Neural cell (in vitro differentiated cells): ENCODE results near the gene ADRA2B. TPM values are rescaled to one million over a fixed set of nuclear protein-coding genes. Genes with fewer than 3 reads are reported as not detected.

ENCODE experiments used
- H2AFZ ChIP-seq: fragments of 200-600, 300-800 bp; sonication (generic), shearing (Covaris generic); 2 replicates; pipeline ENCODE4 v1.6.0; 2014; ENCODE audit warnings: low read depth, mild to moderate bottlenecking, antibody characterized with exemption, low read length, moderate library complexity
- H3F3A ChIP-seq: fragments of 200-600 bp; shearing (Covaris generic); 2 replicates; pipeline ENCODE4 v1.6.1; 2016; ENCODE audit warnings: mild to moderate bottlenecking, moderate library complexity, mixed read lengths, antibody characterized with exemption, low read length; ENCODE audit not compliant: insufficient read depth, poor library complexity, severe bottlenecking
- H3K27ac ChIP-seq: fragments of 200-600, 300-800 bp; sonication (generic), shearing (Covaris generic); 2 replicates; pipeline ENCODE4 v1.5.1; 2014; ENCODE audit warnings: mild to moderate bottlenecking, low read length, moderate library complexity
- H3K27me3 ChIP-seq: fragments of 300-800, 200-600 bp; sonication (generic), shearing (Covaris generic); 2 replicates; pipeline ENCODE4 v1.6.0; 2014; ENCODE audit warnings: mild to moderate bottlenecking, low read depth, low read length, moderate library complexity; ENCODE audit not compliant: insufficient read depth
- H3K36me3 ChIP-seq: fragments of 300-800, 200-600 bp; sonication (generic), shearing (Covaris generic); 2 replicates; pipeline ENCODE4 v1.5.1; 2014; ENCODE audit warnings: mild to moderate bottlenecking, antibody characterized with exemption, low read length, moderate library complexity; ENCODE audit not compliant: insufficient read depth
- H3K4me2 ChIP-seq: fragments of 300-800, 200-600 bp; sonication (generic), shearing (Covaris generic); 2 replicates; pipeline ENCODE4 v1.6.0; 2014; ENCODE audit warnings: mild to moderate bottlenecking, low read length
- H3K4me3 ChIP-seq: fragments of 300-800, 200-600 bp; sonication (generic), shearing (Covaris generic); 2 replicates; pipeline ENCODE4 v1.5.1; 2014; ENCODE audit warnings: mild to moderate bottlenecking, low read length, moderate library complexity
- H3K79me2 ChIP-seq: fragments of 200-600 bp; shearing (Covaris generic); replicated peaks from 2 replicates; pipeline ENCODE4 v1.6.0; 2014; ENCODE audit warnings: mild to moderate bottlenecking, low read length, moderate library complexity; ENCODE audit not compliant: insufficient read depth
- H3K9ac ChIP-seq: fragments of 300-800, 200-600 bp; sonication (generic), shearing (Covaris generic); 2 replicates; pipeline ENCODE4 v1.6.1; 2016; ENCODE audit warnings: mild to moderate bottlenecking, low read length, mixed read lengths
- H3K9me2 ChIP-seq: fragments of 200-600 bp; shearing (Covaris generic); 2 replicates; pipeline ENCODE4 v1.6.1; 2016; ENCODE audit warnings: mild to moderate bottlenecking, low read length, mixed read lengths; ENCODE audit not compliant: insufficient read depth
- H3K9me3 ChIP-seq: fragments of 200-600, 300-800 bp; sonication (generic), shearing (Covaris generic); 2 replicates; pipeline ENCODE4 v1.6.1; 2016; ENCODE audit warnings: mild to moderate bottlenecking, mixed run types, low read length, moderate library complexity, mixed read lengths
- H4K20me1 ChIP-seq: fragments of 200-600 bp; shearing (Covaris generic); 2 replicates; pipeline ENCODE4 v1.6.1; 2016; ENCODE audit warnings: mild to moderate bottlenecking, mixed run types; ENCODE audit not compliant: insufficient read depth
- CTCF ChIP-seq: fragments of 450-650 bp; IDR thresholded peaks from 2 replicates; pipeline ENCODE4 v1.5.1; 2014; ENCODE audit warnings: antibody characterized with exemption, mild to moderate bottlenecking, moderate library complexity; ENCODE audit not compliant: poor library complexity, severe bottlenecking
- EP300 ChIP-seq: fragments of 450-650 bp; conservative IDR thresholded peaks from 2 replicates; pipeline ENCODE4 v1.6.1; 2014; ENCODE audit warnings: antibody characterized with exemption, mild to moderate bottlenecking, moderate library complexity; ENCODE audit not compliant: poor library complexity, severe bottlenecking
- EZH2 ChIP-seq: fragments of 200-600, 300-800 bp; shearing (Covaris generic), sonication (generic); IDR thresholded peaks from 2 replicates; pipeline ENCODE4 v1.6.1; 2014; ENCODE audit warnings: antibody characterized with exemption, low read length, borderline replicate concordance, mild to moderate bottlenecking; ENCODE audit not compliant: insufficient read depth, poor library complexity, severe bottlenecking
- MXI1 ChIP-seq: fragments of 450-650 bp; conservative IDR thresholded peaks from 2 replicates; pipeline ENCODE4 v1.6.1; 2014; ENCODE audit warnings: antibody characterized with exemption, mild to moderate bottlenecking; ENCODE audit not compliant: poor library complexity, severe bottlenecking
- POLR2AphosphoS5 ChIP-seq: IDR thresholded peaks from 2 replicates; pipeline ENCODE4 v1.6.1; 2012
- RAD21 ChIP-seq: fragments of 450-650 bp; conservative IDR thresholded peaks from 2 replicates; pipeline ENCODE4 v1.6.1; 2014; ENCODE audit warnings: antibody characterized with exemption, mild to moderate bottlenecking, moderate library complexity
- REST ChIP-seq: IDR thresholded peaks from 2 replicates; pipeline ENCODE4 v1.6.1; 2012; ENCODE audit warnings: borderline replicate concordance
- SMC3 ChIP-seq: fragments of 450-650 bp; conservative IDR thresholded peaks from 2 replicates; pipeline ENCODE4 v1.6.1; 2014; ENCODE audit warnings: antibody characterized with exemption, mild to moderate bottlenecking, moderate library complexity; ENCODE audit not compliant: poor library complexity
- TAF1 ChIP-seq: IDR thresholded peaks from 2 replicates; pipeline ENCODE4 v1.6.1; 2012; ENCODE audit warnings: low read depth
- polyA plus RNA-seq: library from polyadenylated mRNA; depleted of rRNA; stranded (reverse); fragments of >200 nt; gene quantifications from 2 replicates; pipeline ENCODE4 v1.2.3, GENCODE V29; 2014

The ADRA2B gene
- polyA plus RNA-seq, 1 donor from 2014 or later, result not detected

DNA sequence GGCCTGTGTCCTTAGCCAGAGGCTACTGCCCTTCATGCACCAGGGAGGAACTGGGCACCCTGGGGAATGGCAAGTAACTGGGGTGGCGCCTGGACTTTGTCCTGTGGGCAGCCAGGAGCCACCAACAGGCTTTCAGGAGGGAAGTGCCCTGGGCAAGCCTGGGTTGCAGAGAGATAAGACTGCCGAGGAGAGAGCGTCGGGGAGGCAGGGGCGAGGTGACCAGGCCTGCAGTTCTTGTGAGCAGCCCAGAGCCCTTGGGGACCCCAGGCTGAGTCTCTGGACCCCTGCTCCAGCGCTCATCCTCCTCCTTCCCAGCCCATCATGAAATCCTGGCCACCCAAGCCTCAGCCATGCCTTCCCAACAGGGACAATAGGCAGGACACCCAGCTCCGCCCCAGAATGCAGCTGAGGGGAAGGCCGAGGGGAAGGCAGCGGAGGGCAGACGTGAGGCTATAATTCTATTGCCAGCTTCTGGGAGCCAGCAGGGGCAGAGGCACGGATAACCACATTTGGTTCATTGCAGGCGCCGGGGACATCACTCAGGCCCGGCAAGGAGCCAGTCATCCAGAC is 25.1 kb downstream of the ADRA2B start:
- Histone ChIP-seq H3K79me2 (no peaks in the 10 kb centered on the region), H3K9me3 (no peaks in the 10 kb centered on the region), H3K27ac (no peak overlapping the region), H3K9me2 (no peaks in the 10 kb centered on the region), H3K4me2 (no peak overlapping the region), H3F3A (no peaks in the 10 kb centered on the region), H3K9ac (no peak overlapping the region), H4K20me1 (no peaks in the 10 kb centered on the region), H3K4me3 (no peak overlapping the region), H2AFZ (no peak overlapping the region), H3K36me3 (no peaks in the 10 kb centered on the region), H3K27me3 (no peaks in the 10 kb centered on the region)
- TF ChIP-seq TAF1 (no peak), SMC3 (no peak), EZH2 (no peak), RAD21 (no peak), POLR2AphosphoS5 (no peak), CTCF (no peak), MXI1 (no peak)

- no peak overlapping the region for H2AFZ ChIP-seq
- no peak overlapping the region for H3K27ac ChIP-seq
- no peaks in the 10 kb centered on the region for H3K9me3 ChIP-seq
- H3K9ac ChIP-seq, result no peak overlapping the region
- no peaks in the 10 kb centered on the region for H3K9me2 ChIP-seq
- H3K27me3 ChIP-seq, result no peaks in the 10 kb centered on the region
- no peaks in the 10 kb centered on the region for H3F3A ChIP-seq
- no peak overlapping the region for H3K4me2 ChIP-seq
- H3K4me3 ChIP-seq, result no peak overlapping the region
- no peaks in the 10 kb centered on the region for H4K20me1 ChIP-seq
- H3K79me2 ChIP-seq, result no peaks in the 10 kb centered on the region
- no peak for TF ChIP-seq SMC3
- TF ChIP-seq REST, result no peak
- no peak for TF ChIP-seq EP300
- no peak for TF ChIP-seq TAF1
- no peak for TF ChIP-seq POLR2AphosphoS5
- TF ChIP-seq RAD21, result no peak
- no peak for TF ChIP-seq EZH2
- no peak for TF ChIP-seq CTCF
- TF ChIP-seq MXI1, result no peak
- no peaks in the 10 kb centered on the region for H3K36me3 ChIP-seq
Measured at GRCh38 chr2:96090196-96090926, 26.0 kb downstream of the ADRA2B start.
